T-helper 2 cell treated with Interferon-gamma antibody and Interleukin-4, amounts not matched to agents 100 ng/mL and 5 ng/mL, for 36 hours (primary cell): ENCODE measurements around the gene KRT81. TPM values are rescaled to one million over a fixed set of nuclear protein-coding genes. Genes with fewer than 3 reads are reported as not detected.
"Not testable (repeated sequence)": the region's sequence is repeated elsewhere in the genome, so short reads cannot be mapped to it uniquely, and the experiment has no call there.

Source experiments
- intact Hi-C: fragments of 100-400 bp; cut with micrococcal nuclease; formaldehyde crosslinking; loops from one replicate; pipeline ENCODE4 v1.15.1; 2023
- total RNA-seq: library from RNA; stranded (reverse); gene quantifications from 2 replicates; pipeline ENCODE4 v1.2.3, GENCODE V29; 2022

Gene KRT81
- total RNA-seq, 1 donor from 2014 or later = 0.11 TPM

DNA sequence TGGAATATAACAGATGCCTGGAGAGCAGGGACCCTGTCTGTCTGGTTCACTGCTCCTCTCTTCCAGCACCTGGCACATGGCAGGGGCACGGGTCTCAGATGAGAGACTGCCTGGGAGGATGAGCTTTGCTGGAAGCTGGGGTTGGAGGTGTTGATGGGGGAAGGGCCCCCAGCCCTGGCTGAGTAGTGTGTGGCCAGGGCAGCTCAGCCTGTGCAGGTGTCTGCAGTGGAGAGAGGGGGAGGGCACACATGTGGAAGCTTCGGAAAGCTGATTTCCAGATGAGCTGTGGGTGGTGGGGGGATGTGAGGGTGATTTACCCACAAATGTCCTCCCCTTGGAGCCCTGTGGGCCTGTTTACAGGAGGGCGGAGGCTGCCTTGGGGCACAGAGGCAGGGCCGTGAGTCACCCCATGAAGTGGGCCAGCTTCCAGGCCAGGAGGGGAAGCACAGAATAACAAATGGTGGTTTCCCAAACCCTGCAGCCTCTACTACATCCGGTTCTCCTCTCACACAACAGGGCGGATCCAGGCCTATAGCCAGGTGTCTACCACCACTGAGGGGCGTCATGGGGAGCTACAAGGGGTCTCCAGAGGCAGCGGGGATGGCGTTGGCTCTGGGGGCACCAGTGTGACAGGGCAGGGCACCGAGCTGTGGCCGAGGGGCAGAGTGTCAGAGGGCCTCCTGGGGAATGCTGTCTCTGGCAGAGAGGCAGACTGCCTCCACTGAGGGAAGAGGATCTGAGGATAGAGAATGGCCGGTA, 47.3 kb downstream of the KRT81 start:
- intact Hi-C loops = no loop called here

GRCh38 chr12:52243259-52243855, 48.0 kb downstream of the KRT81 start:
- intact Hi-C loops = no loop called here

GRCh38 chr12:52242442-52243258, 48.7 kb downstream of the KRT81 start:
- intact Hi-C loops = no loop called here

GRCh38 chr12:52241205-52241842, 50.0 kb downstream of the KRT81 start:
- intact Hi-C loops = no loop called here

GRCh38 chr12:52240247-52240646, 51.1 kb downstream of the KRT81 start:
- intact Hi-C loops = not testable (repeated sequence)

DNA sequence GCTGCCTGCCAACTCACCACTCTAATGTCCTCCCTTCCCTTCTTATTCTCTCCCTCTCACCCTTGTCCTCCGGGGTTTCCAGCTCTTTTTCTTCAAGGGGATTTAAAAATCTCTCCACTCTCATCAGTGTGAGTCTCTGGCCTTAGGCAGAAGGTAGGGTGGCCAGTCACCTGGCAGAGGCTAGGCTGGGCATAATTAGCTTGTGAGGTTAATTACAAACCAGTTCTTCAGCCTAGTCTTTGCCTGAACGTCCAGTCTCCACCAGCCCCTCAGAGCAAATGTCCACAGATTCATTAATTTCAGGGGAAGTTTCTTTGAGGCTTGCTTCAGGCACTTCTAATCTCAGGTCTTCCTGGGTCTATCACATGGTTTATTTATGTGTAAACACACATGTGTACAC, 51.6 kb downstream of the KRT81 start:
- intact Hi-C loops = no loop called here

DNA sequence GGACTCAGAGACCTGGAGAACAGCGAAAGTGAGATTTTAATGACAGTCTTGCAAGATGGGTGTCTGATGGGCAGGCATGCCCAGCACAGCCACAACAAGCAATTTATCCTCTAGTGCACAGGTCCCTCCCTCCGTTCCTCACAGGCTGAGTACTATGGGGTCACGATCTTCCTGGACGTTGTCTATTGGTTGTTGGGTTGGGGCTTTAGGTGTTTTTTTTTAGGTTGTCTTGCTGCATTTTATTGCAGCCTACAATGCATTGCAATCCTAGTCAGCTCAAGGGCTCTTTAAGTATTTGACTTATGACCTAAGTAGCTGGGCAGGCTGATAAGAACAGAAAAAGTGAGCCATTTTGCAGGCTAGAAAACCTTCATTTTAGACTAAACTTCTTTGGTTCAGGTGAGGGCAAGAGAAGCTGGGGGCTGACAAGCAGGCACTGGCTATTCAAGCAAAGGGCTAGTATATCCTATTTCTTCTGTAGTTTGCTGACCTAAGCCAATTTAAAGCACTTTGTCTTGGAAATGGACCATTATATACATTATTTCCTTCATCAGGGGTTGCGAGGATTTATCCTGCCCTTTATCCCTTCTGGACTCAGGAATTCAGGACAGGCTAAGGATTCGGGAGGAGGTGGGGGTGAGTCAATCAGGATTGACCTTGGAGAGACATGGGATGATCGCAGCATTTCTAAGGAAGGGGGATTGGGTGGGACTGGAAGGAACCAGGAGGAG, 52.3 kb downstream of the KRT81 start:
- intact Hi-C loops = no loop called here

DNA sequence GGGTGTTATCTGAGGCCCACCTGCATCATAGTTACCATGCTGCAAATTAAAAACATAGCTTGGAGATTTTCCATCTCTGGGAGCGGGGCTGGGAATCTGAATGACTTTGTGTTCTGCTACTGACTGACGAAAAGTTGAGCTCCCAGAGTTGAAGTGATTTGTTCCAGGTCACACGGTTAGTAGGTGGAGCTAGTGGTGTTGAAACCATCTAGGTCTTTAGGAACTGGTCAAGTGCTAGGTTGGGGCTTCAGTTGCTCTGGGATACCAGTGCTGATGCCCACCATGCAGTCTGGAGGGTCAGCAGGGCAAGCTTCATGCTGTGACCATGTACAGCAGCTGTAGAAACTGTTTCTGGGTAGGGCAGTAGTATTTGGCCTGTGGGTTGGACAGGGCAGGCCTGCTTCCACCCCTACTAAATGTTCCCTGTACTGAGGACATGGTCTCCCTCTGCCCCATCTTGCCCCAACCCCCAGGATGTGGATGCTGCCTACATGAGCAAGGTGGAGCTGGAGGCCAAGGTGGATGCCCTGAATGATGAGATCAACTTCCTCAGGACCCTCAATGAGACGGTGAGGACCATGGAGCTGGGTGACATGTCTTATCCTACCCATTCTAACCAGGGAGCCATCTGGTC, 53.0 kb downstream of the KRT81 start:
- intact Hi-C loops = no loop called here

DNA sequence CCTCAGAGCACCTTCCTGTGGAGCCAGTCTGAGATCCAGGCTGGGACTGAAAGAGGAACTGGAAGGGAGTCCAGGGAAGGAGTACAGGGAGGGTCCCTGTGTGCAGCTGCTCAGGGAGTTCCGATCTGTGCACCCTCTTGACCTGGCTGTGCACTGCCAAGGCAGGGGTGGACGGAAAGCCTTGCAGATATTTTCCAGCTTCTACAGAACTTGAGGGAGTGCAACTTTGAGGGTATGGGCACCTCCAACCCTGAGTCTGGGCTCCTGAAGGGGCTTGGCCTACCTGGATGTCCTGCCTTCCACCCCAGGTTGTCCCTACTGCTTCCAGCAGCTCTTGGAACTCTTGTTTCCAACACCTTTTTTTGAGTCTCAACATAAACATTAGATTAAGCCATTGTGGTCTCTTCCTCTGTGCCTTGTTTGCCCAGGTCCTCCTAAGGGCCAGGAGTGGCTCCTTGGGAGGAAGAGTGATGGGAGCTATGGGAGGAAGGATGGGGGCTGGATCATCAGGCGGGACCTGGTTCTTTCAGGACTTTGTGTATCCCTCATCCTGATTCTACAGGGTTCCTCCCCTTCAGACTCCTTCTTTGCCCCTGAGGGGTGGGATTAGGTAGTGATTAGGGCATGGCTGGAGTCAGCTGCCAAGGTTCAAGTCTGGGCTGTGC, 54.8 kb downstream of the KRT81 start:
- intact Hi-C loops = no loop called here

Other genes starting within 250 kb of the KRT81 start
- gene NR4A1, start 240.1 kb downstream of the KRT81 start, total RNA-seq = 4.4 and 6.4 TPM in 2 replicates
- gene ATG101, start 221.6 kb downstream of the KRT81 start, total RNA-seq = 34.9 and 38.4 TPM in 2 replicates
- not detected in 2 replicates for gene SMIM41, start 211.8 kb downstream of the KRT81 start, total RNA-seq
- not detected in 2 replicates for gene KRT80, start 99.5 kb downstream of the KRT81 start, total RNA-seq
- 5.3 and 8.3 TPM in 2 replicates for gene KRT7, start 58.3 kb downstream of the KRT81 start, total RNA-seq
- gene KRT86, start 16.9 kb downstream of the KRT81 start, total RNA-seq = 0.48 and 0.50 TPM in 2 replicates
- gene KRT83, start 29.9 kb upstream of the KRT81 start, total RNA-seq = not detected in 2 replicates
- gene KRT85, start 75.9 kb upstream of the KRT81 start, total RNA-seq = not detected in 2 replicates
- not detected in 2 replicates for gene KRT84, start 94.1 kb upstream of the KRT81 start, total RNA-seq
- not detected in 2 replicates for gene KRT82, start 114.8 kb upstream of the KRT81 start, total RNA-seq
- not detected in 2 replicates for gene KRT75, start 142.8 kb upstream of the KRT81 start, total RNA-seq
- gene KRT6B, start 160.6 kb upstream of the KRT81 start, total RNA-seq = not detected in 2 replicates
- not detected in 2 replicates for gene KRT6C, start 182.3 kb upstream of the KRT81 start, total RNA-seq
- not detected in 2 replicates for gene KRT6A, start 201.7 kb upstream of the KRT81 start, total RNA-seq
- not detected in 2 replicates for gene KRT5, start 228.9 kb upstream of the KRT81 start, total RNA-seq